Glutamatergic neuron (in vitro differentiated cells): ENCODE measurements around the gene PARP8. TPM values are rescaled to one million over a fixed set of nuclear protein-coding genes. Genes with fewer than 3 reads are reported as not detected.
A peak's percentile ranks its signal among the peaks of the same experiment; 100 is the strongest.

Source experiments
- DNase-seq: peaks from one replicate; pipeline ENCODE4 v3.0.0; 2022
- H3K27ac Mint-ChIP-seq: one replicate; pipeline ENCODE4 v1.8.0; 2020; ENCODE audit warnings: mild to moderate bottlenecking, mixed read lengths, inconsistent platforms; ENCODE audit not compliant: unreplicated experiment
- H3K27me3 Mint-ChIP-seq: one replicate; pipeline ENCODE4 v1.8.0; 2020; ENCODE audit warnings: mild to moderate bottlenecking, moderate library complexity, mixed read lengths, inconsistent platforms; ENCODE audit not compliant: unreplicated experiment
- H3K36me3 Mint-ChIP-seq: one replicate; pipeline ENCODE4 v1.8.0; 2020; ENCODE audit warnings: mild to moderate bottlenecking, mixed read lengths, inconsistent platforms; ENCODE audit not compliant: unreplicated experiment
- H3K4me1 Mint-ChIP-seq: one replicate; pipeline ENCODE4 v1.8.0; 2020; ENCODE audit warnings: mild to moderate bottlenecking, low read depth, mixed read lengths, inconsistent platforms; ENCODE audit not compliant: unreplicated experiment
- H3K4me3 Mint-ChIP-seq: one replicate; pipeline ENCODE4 v1.8.0; 2020; ENCODE audit warnings: mild to moderate bottlenecking, mixed read lengths, inconsistent platforms; ENCODE audit not compliant: unreplicated experiment
- H3K9me3 Mint-ChIP-seq: one replicate; pipeline ENCODE4 v1.8.0; 2020; ENCODE audit warnings: mild to moderate bottlenecking, moderate library complexity, mixed read lengths, inconsistent platforms; ENCODE audit not compliant: unreplicated experiment
- total RNA-seq: library from RNA; stranded (reverse); fragmentation: NEBNext Ultra II Directional; extraction: Animal tissue kit (Norgen Biotek cat#: 25700); gene quantifications from one replicate; pipeline ENCODE4 v1.2.1, GENCODE V29; 2021; ENCODE audit not compliant: unreplicated experiment
- TF ChIP-seq, protein P1 (sequence below): fragments of 200-600 bp; sonication (generic); IDR thresholded peaks from one replicate; pipeline ENCODE4 v1.5.0; 2021; ENCODE audit not compliant: partially characterized antibody, unreplicated experiment

Gene PARP8
- total RNA-seq, 1 donor from 2014 or later: 11.3 TPM

DNA sequence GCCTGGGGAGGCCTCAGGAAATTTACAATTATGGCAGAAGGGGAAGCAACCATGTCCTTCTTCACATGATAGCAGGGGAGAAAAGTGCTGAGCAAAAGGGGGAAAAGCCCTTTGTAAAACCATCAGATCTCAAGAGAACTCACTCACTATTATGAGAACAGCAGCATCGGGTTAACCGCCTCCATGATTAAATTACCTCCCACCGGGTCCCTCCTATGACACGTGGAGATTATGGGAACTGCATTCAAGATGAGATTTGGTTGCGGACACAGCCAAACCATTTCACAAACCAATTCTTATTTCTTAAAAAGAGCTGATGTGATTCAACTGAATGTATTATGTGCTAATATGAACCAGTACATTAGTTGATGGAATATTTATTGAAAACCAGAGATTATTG is 63.9 kb downstream of the PARP8 start:
- DNase-seq: no peak
- TF ChIP-seq, protein P1, sequence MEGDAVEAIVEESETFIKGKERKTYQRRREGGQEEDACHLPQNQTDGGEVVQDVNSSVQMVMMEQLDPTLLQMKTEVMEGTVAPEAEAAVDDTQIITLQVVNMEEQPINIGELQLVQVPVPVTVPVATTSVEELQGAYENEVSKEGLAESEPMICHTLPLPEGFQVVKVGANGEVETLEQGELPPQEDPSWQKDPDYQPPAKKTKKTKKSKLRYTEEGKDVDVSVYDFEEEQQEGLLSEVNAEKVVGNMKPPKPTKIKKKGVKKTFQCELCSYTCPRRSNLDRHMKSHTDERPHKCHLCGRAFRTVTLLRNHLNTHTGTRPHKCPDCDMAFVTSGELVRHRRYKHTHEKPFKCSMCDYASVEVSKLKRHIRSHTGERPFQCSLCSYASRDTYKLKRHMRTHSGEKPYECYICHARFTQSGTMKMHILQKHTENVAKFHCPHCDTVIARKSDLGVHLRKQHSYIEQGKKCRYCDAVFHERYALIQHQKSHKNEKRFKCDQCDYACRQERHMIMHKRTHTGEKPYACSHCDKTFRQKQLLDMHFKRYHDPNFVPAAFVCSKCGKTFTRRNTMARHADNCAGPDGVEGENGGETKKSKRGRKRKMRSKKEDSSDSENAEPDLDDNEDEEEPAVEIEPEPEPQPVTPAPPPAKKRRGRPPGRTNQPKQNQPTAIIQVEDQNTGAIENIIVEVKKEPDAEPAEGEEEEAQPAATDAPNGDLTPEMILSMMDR: peak; percentile 38
- H3K4me1 Mint-ChIP-seq: peaks cover 12% of the 10 kb centered on the region
- H3K36me3 Mint-ChIP-seq: no peaks in the 10 kb centered on the region
- H3K27me3 Mint-ChIP-seq: no peaks in the 10 kb centered on the region
- no peak overlapping the region for H3K4me3 Mint-ChIP-seq
- H3K9me3 Mint-ChIP-seq: no peaks in the 10 kb centered on the region
- no peak overlapping the region for H3K27ac Mint-ChIP-seq

DNA sequence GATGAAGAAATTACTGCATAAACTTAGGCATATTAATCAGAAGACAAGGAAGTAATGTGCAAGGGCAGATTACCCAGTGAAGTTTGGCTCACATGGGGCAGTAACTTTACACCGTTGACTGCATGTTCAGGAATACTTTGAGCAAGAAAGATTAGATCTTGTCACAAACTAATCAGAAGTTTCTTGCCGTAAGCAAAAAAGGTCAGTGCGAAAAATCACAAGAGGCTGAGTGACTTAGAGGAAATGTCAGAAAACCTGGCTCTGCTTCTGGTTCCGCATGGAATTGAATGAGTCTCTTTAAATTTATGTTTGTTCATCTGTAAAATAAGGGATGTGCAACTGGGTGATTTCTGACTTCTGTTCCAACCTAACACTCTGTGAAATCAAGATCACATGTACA is 64.4 kb downstream of the PARP8 start:
- H3K9me3 Mint-ChIP-seq: no peaks in the 10 kb centered on the region
- H3K27ac Mint-ChIP-seq: no peak overlapping the region
- no peaks in the 10 kb centered on the region for H3K27me3 Mint-ChIP-seq
- H3K36me3 Mint-ChIP-seq: no peaks in the 10 kb centered on the region
- H3K4me1 Mint-ChIP-seq: peaks cover 12% of the 10 kb centered on the region
- no peak overlapping the region for H3K4me3 Mint-ChIP-seq
- DNase-seq: no peak
- TF ChIP-seq, protein P1: no peak

DNA sequence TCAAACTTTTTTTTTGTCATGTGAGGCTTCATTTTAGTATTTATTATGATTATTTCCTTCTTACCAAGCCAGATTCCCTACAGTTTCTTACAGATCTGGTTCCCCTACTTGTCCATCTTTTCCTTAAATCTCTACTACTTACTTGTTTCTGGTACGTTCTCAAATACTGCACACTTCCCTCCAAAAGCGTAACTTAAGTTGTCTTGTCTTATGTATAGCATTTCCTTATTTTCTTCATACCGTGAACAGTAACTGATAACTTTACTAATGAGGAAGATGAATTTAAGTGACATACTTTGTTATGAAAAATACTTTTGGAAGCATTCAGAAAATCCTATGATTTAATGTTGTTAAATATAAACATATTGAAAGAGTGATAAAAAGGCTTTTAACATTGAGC is 67.3 kb downstream of the PARP8 start:
- H3K27me3 Mint-ChIP-seq: no peaks in the 10 kb centered on the region
- TF ChIP-seq, protein P1: no peak
- H3K9me3 Mint-ChIP-seq: no peaks in the 10 kb centered on the region
- H3K27ac Mint-ChIP-seq: no peak overlapping the region
- DNase-seq: no peak
- peaks cover 4% of the 10 kb centered on the region for H3K4me1 Mint-ChIP-seq
- H3K4me3 Mint-ChIP-seq: no peak overlapping the region
- no peaks in the 10 kb centered on the region for H3K36me3 Mint-ChIP-seq

DNA sequence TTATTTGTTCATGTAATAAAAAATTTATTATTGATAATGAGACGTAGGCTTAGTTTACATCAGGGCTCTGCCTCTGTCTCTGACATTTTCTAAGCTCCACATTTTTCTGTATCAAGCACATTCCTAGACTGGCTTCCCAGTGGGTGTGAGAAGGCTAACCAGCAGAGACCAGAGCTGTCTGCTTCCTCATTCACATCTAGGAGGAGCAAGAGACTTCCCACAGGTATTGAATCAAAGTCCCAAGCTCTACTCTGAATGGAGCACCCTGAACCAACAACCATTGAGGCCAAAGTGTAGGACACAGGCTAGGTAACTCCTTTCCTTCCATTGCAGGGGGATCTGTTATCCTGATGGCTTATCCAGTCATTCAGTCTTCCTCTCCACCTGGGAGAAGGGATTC is 72.4 kb downstream of the PARP8 start:
- H3K27ac Mint-ChIP-seq: no peak overlapping the region
- DNase-seq: no peak
- H3K36me3 Mint-ChIP-seq: no peaks in the 10 kb centered on the region
- H3K9me3 Mint-ChIP-seq: no peaks in the 10 kb centered on the region
- no peaks in the 10 kb centered on the region for H3K27me3 Mint-ChIP-seq
- H3K4me1 Mint-ChIP-seq: no peaks in the 10 kb centered on the region
- H3K4me3 Mint-ChIP-seq: no peak overlapping the region
- TF ChIP-seq, protein P1: no peak

DNA sequence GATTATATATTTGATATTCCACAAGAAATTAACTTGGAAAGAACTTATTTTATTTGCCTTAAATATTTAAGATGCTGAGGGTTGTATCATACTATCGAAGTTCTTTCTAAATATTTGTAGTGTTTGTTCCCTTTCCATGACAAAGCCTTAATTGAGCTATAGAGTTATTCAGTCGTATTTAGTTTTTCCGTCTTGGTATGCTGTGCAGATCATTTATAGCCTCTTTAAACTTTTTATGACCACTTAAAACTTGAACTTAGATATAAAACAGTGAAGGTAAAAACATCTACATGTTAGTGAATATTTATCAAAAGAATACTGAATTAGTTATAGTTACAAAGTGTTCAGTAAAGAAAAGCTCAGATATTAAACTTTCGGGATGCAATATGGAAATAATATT is 74.4 kb downstream of the PARP8 start:
- no peaks in the 10 kb centered on the region for H3K4me1 Mint-ChIP-seq

More for the DNA sequence above, 74.4 kb downstream of the PARP8 start:
- no peak overlapping the region for H3K27ac Mint-ChIP-seq
- H3K9me3 Mint-ChIP-seq: no peaks in the 10 kb centered on the region
- no peak overlapping the region for H3K4me3 Mint-ChIP-seq
- H3K27me3 Mint-ChIP-seq: no peaks in the 10 kb centered on the region
- TF ChIP-seq, protein P1: no peak
- no peaks in the 10 kb centered on the region for H3K36me3 Mint-ChIP-seq
- no peak for DNase-seq
